ENCODE measurements around the gene TOP2B.

Gene TOP2B

GRCh38 chr3:25706213-25706612 lies 41.5 kb upstream of the TOP2B start:
- TF ChIP-seq CTCF (IDR thresholded peaks at IDR 0.05; ENCODE audit: low read depth, low read length), result no peak
- H3K9me3 ChIP-seq (ENCODE audit: severe bottlenecking), result no peaks in the 10 kb centered on the region
- H3K4me3 ChIP-seq (ENCODE audit: low read depth, low read length), result no peak overlapping the region
- H3K36me3 ChIP-seq, result no peaks in the 10 kb centered on the region
- no peak for DNase-seq
- no peaks in the 10 kb centered on the region for H3K27me3 ChIP-seq (ENCODE audit: insufficient read depth, low read depth, severe bottlenecking)
- H3K27ac ChIP-seq, result no peak overlapping the region

- DNase-seq, result no peak
- H3K27ac ChIP-seq, result no peak overlapping the region
- H3K36me3 ChIP-seq, result no peaks in the 10 kb centered on the region
- H3K9me3 ChIP-seq (ENCODE audit: severe bottlenecking), result no peaks in the 10 kb centered on the region
- TF ChIP-seq CTCF (IDR thresholded peaks at IDR 0.05; ENCODE audit: low read depth, low read length), result no peak
- no peak overlapping the region for H3K4me3 ChIP-seq (ENCODE audit: low read depth, low read length)
- H3K27me3 ChIP-seq (ENCODE audit: insufficient read depth, low read depth, severe bottlenecking), result no peaks in the 10 kb centered on the region
These were observed 32.8 kb upstream of the TOP2B start for GRCh38 chr3:25697553-25697952.

- Histone ChIP-seq H3K9me3 (ENCODE audit: severe bottlenecking) (no peaks in the 10 kb centered on the region), H3K36me3 (no peaks in the 10 kb centered on the region), H3K27me3 (ENCODE audit: insufficient read depth, low read depth, severe bottlenecking) (no peaks in the 10 kb centered on the region), H3K4me3 (ENCODE audit: low read depth, low read length) (no peak overlapping the region), H3K27ac (no peak overlapping the region)
- DNase-seq, result no peak
- no peak for TF ChIP-seq CTCF (IDR thresholded peaks at IDR 0.05; ENCODE audit: low read depth, low read length)
These were observed 31.2 kb upstream of the TOP2B start for GRCh38 chr3:25695731-25696420.

- Histone ChIP-seq H3K27me3 (ENCODE audit: insufficient read depth, low read depth, severe bottlenecking) (no peaks in the 10 kb centered on the region), H3K27ac (no peak overlapping the region), H3K36me3 (no peaks in the 10 kb centered on the region), H3K4me3 (ENCODE audit: low read depth, low read length) (no peak overlapping the region), H3K9me3 (ENCODE audit: severe bottlenecking) (no peaks in the 10 kb centered on the region)
- no peak for TF ChIP-seq CTCF (IDR thresholded peaks at IDR 0.05; ENCODE audit: low read depth, low read length)
- no peak for DNase-seq
These were observed 28.5 kb upstream of the TOP2B start for GRCh38 chr3:25693238-25693637.

GRCh38 chr3:25692341-25692740 lies 27.6 kb upstream of the TOP2B start:
- DNase-seq, result no peak
- TF ChIP-seq CTCF (IDR thresholded peaks at IDR 0.05; ENCODE audit: low read depth, low read length), result no peak

More at GRCh38 chr3:25692341-25692740, 27.6 kb upstream of the TOP2B start:
- H3K27me3 ChIP-seq (ENCODE audit: insufficient read depth, low read depth, severe bottlenecking), result no peaks in the 10 kb centered on the region
- no peak overlapping the region for H3K27ac ChIP-seq
- no peaks in the 10 kb centered on the region for H3K9me3 ChIP-seq (ENCODE audit: severe bottlenecking)
- no peak overlapping the region for H3K4me3 ChIP-seq (ENCODE audit: low read depth, low read length)
- H3K36me3 ChIP-seq, result no peaks in the 10 kb centered on the region

All from WERI-Rb-1 (cell line).